Stimulated activated CD8-positive, alpha-beta memory T cell treated with anti-CD3 and anti-CD28 coated beads, Interleukin-15, amount 100 ng/mL, for 1 hour (primary cell): ENCODE measurements around the gene SMPD1.
A peak's percentile ranks its signal among the peaks of the same experiment; 100 is the strongest.
"Not testable (repeated sequence)": the region's sequence is repeated elsewhere in the genome, so short reads cannot be mapped to it uniquely, and the experiment has no call there.

Experiments
- DNase-seq: peaks from one replicate; pipeline ENCODE4 v3.0.0-alpha.2; 2020; ENCODE audit warnings: low read depth

Gene SMPD1

DNA sequence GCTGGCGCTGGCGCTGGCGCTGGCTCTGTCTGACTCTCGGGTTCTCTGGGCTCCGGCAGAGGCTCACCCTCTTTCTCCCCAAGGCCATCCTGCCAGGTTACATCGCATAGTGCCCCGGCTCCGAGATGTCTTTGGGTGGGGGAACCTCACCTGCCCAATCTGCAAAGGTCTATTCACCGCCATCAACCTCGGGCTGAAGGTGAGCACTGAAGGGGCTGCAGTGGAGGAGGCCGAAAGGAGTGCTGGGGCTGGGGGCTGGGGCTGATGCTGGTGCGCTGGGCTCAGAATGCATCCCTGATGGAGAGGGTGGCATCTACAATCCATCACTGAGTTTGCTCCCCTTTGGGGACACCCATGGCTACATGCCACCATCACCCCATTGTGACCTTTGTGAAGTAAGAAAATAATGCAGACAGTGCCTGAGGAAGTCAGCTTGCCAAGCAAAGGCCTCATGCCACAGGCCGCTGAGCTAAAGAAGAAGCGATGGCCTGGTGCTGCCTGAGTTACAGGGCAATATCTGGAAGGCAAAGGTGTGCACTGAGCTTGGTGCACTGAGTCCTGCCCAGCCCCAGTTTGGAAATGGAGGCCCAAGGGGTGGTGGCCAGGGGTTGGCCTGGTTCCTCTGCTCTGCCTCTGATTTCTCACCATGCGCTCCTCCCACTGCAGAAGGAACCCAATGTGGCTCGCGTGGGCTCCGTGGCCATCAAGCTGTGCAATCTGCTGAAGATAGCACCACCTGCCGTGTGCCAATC is 620 bp downstream of the SMPD1 start:
- DNase-seq = no peak

DNA sequence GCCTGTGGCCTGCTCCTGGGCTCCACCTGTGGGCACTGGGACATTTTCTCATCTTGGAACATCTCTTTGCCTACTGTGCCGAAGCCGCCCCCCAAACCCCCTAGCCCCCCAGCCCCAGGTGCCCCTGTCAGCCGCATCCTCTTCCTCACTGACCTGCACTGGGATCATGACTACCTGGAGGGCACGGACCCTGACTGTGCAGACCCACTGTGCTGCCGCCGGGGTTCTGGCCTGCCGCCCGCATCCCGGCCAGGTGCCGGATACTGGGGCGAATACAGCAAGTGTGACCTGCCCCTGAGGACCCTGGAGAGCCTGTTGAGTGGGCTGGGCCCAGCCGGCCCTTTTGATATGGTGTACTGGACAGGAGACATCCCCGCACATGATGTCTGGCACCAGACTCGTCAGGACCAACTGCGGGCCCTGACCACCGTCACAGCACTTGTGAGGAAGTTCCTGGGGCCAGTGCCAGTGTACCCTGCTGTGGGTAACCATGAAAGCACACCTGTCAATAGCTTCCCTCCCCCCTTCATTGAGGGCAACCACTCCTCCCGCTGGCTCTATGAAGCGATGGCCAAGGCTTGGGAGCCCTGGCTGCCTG is 1.4 kb downstream of the SMPD1 start:
- DNase-seq = no peak

DNA sequence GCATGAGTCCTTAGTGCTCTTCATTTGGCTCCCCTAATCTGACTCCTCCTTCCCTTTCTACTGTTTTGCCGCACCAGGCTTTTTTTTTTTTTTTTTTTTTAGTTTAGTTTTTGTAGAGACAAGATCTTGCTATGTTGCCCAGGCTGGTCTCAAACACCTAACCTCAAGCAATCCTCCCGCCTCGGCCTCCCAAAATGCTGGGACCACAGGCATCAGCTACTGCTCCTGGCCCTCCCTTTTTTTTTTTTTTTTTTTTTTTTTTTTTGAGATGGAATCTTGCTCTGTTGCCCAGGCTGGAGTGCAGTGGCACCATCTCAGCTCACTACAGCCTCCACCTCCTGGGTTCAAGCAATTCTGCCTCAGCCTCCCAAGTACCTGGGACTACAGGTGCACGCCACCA is 2.0 kb downstream of the SMPD1 start:
- not testable (repeated sequence) for DNase-seq

DNA sequence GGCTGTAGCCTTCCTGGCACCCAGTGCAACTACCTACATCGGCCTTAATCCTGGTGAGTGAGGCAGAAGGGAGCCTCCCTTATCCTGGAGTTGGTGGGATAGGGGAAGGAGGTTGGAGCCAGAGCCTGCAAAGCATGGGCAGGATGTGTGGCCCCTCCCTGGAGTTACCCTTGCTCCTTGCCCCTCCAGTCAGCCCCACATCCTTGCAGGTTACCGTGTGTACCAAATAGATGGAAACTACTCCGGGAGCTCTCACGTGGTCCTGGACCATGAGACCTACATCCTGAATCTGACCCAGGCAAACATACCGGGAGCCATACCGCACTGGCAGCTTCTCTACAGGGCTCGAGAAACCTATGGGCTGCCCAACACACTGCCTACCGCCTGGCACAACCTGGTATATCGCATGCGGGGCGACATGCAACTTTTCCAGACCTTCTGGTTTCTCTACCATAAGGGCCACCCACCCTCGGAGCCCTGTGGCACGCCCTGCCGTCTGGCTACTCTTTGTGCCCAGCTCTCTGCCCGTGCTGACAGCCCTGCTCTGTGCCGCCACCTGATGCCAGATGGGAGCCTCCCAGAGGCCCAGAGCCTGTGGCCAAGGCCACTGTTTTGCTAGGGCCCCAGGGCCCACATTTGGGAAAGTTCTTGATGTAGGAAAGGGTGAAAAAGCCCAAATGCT is 3.9 kb downstream of the SMPD1 start:
- no peak for DNase-seq

DNA sequence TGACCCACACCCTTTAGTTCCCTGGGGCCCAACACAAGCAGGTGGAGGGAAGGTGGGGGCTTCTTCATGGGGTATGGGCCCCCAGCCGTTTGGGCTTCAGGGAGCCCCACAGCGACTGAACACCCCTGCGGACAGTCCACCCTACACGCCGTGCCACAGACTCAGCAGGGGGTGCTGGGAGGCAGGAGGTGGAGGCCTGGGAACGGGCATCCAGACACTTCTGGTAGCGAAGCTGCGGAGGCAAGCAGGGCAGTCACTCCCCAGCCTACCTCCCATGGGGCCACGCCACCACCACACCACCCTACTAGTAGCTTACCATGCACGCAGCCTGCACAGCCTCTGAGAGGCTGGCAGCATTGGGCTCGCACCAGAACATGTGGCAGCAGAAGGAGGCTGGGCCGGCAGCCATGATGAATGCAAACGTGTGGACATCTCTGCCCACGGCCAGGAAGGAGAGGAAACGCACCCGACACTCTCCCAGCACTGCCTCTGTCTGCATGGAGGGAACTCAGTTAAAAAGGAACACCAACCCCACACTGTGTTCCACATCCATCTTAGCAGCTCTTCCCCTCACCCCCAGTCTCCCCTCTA is 5.3 kb downstream of the SMPD1 start:
- DNase-seq = no peak

DNA sequence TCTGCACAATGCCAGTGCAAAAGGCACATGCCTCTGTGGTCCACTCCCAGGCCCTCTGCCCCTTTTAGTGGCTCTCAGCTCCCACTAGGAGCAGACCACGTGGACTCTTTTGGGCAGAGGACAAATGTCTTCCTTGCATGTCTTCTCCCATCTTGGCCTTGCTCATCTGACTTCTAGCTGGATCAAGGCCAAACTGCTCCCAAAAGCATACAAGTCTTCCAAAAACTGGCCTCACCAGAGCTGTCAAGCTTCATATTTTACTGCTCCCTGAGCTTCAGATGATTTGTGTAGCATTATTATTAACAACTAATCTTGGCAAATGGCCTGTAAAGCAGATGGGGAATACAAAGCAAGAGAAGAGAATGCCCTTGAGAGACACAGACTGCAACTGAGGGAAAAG is 6.9 kb downstream of the SMPD1 start:
- DNase-seq = no peak

DNA sequence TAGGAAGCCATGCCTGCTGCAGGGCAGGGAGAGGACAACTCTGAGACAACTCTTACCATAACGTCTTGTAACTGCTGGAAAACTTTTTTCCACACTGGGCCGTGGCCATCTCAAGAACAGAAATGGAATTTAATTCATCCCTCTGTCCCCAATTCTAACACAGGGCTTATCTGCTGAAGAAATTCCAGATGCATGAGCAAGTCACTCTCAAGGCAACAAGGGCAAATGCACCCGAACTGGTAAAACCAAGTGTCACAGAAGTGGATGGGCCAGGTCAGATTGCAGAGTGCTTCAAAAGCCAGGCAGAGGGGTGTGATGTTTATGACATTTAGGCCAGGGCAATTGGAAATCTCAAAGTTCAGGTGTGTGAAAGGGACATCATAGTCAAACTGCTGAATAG is 7.4 kb downstream of the SMPD1 start:
- DNase-seq = no peak

DNA sequence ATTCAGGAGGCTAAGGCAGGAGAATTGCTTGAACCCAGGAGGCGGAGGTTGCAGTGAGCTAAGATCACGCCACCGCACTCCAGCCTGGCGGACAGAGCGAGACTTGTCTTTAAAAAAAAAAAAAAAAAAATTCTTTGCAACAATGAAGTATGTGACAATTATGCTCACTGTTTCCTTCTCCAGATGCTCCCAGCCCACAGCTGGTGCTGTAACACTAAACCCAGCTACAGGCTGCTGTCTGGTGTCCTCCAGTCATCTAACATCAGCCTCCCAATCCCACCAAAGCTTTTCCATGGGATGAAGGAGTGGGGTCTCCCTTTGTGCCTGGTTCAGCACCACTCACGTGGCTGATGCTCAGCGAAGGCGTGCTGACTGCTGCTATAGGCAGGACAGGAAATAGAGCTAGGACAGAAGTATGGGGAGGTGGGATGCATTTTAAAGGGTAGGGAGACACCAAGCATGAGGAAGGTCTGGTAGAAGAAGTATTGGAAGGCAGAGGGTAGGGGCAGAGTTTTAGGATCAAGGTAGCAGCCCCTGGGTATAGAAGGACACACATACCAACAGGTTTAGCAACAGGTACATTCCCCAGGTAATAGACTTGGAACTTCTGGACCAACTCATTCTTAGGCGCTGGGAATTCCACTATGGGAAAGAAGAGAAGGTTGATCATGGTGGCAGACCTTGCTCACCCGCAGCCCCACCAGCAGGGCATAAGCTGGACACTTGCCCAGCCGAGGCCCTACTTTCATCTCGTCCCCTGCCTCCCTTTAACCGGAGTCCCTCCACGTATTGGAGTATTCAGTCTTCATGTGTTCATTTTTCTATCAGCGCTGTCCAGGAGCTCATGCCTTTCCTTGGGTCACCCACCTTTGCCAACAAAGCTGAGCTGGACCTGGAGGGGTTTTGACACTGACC is 10.4 kb downstream of the SMPD1 start:
- no peak for DNase-seq

DNA sequence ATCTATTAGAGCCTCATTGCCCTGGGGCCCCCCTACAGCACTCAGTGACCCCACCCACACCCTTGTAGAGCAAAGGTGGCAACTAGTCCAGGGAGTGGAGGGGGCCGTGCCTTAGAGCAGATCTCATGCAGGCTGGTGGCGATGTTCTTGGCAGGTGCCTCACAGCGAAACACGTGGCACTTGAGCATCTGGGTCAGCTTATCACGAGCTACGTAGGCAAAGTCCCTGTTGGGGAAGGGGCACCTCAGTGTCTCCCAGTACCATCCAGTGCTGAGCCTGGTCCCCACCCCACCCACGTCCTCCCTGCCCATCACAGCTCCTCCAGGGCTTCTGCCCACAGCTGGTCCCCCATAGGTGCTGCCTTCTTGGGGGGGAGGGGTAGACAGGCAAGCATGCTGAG is 11.2 kb downstream of the SMPD1 start:
- DNase-seq = no peak

DNA sequence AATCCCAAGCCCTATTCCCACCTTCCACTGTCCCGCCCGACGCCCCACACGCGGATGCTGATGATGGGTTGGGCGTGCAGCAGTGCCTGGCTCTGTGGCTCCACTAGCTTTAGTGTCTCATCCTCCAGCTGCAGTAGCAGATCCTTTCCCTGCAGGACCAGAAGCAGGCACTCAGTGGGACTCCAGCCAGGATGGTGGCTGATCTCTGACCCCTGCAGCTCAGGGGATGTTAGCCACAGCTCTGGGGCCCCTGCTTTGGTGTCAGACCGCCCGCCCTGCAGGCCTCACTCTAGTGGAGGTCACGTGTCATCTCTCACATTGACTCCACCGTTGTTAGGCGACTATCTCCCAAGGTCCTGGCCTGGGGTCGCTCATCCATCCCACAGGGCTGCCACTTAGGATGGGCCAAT is 11.8 kb downstream of the SMPD1 start:
- DNase-seq = no peak

DNA sequence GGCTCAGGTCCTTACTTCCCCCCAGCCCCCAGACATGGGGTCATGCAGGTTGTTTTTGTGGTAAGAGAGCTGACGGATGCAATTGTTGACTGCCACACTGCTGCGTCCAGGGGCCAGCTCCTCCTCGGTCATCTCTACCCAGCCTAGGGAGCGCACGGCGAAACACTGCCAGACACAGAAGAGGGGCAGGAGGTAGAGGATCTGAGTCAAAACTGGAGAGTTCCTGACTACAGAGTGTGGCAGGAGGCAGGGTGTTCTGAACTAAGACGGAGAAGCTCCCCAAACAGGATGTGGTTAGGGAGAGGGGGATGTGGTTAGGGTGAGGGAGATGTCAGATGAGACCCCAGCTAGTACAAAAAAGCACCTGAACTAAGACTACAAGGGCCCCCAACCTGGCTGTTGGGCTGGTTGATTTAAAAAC is 12.3 kb downstream of the SMPD1 start:
- peak; percentile 37 for DNase-seq

DNA sequence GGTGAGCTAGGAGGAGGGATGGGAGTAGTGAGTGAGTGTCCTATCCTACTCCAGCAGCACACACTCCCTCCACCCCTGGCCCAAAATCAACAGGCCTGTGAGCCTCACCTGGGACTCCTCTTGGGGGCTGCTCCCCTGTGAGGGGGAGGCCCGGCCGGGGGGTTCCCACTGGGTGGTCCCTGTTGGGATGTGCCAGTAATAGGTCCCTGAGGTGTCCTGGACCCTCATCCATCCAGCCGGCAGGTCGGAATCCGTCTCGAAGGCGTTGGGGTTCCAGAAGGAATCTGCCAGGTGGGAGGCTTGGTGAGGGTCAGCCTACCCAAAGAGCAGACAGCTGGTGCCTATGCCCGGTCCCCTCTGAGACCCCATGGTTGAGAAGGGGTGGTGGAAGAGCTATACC is 13.3 kb downstream of the SMPD1 start:
- no peak for DNase-seq

DNA sequence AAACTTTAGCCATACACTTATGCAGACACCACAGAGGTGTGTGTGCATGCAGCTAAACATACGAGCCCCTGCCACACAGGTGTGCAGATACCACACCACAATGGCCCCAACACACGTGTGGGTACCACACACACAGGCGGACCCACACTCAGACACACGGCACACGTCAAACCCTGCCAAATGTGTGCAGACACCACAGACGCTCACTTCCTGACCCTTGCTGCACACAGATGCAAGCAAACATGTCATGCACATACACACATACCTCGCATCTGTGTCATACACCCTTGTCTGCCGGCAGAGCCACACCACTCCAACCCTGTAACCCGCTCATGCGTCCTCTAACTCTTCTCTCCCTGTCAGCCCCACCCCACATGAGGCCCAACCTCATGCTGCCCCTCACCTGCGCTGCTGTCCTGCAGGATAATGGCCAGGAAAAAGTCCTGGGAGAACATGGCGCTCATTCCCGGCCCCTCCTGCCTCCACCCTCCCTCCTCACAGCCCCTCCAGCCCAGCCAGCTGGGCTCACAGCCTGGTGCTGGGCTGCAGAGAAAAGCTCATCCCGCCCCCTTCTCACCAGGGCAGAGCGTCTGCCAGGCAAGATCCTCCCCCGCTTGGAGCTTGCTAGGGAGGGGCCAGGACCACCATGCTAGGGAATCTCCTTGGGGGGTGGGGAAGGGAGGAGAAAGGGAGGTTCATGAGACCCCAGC is 14.2 kb downstream of the SMPD1 start:
- DNase-seq = no peak

DNA sequence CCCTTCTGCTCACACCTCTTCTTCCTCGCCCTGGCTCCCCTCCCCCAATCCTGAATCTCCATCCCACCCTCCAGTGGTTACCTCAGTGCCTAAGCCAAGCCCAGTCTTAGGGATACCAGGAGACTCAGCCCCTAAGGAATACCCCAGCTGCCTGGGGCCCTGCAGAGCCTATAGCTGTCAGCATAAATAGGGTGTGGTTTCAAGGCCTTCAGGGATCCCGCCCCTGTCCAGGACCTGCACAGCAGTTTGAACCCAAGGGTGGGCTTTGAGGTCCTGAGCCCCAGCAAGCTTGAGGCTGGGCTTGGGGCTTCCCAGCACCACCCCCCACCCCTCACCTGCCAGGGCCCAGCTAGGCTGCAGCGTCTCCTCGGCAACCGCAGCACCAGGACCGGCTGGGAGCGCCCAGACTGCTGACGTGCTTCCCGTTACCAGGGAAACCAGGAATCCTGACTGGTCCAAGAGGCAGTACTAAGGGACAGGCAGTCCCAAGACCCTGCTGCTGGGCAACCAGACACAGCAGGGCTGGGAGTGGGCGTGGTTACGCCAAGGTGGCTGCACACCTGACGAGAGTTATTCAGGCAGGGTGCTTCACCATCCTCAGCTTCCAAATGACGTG is 14.9 kb downstream of the SMPD1 start:
- DNase-seq = no peak

DNA sequence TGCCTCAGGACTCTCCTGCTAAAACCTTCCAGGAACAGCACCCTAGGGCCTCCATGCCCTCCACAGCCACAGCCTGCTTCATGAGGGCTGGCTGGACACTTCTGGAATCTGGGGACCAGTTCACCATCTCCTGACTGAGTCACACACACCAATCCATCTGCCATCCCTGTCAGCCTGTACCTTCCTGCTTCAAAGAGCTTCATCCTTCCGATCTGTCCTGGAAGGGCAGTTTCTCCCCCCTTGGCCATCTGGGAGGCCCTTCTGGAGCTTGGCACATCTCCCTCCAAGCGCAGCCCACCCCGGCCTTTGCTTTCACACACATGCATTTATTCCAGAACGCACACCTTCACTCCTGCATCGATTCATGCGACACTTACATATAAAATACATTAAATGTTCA is 15.6 kb downstream of the SMPD1 start:
- DNase-seq = no peak

DNA sequence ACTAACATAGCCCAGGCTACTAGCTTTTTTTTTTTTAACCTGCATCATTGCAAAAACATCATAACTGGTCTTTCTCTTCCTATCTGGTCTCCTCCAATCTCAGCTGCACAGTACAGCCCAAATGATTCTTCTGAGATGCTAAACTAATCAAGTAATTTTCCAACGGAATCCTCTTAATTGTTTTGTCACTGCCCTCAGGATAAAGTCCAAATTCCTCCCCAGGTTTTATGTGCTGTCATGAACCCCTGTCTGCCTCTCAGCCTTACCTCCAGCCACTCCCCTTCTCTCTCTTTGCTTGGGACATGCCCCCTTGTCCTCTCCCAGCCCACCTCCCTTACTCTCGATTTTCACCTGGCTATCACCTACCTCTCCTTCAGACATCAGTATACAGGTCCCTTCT is 16.1 kb downstream of the SMPD1 start:
- DNase-seq = no peak

DNA sequence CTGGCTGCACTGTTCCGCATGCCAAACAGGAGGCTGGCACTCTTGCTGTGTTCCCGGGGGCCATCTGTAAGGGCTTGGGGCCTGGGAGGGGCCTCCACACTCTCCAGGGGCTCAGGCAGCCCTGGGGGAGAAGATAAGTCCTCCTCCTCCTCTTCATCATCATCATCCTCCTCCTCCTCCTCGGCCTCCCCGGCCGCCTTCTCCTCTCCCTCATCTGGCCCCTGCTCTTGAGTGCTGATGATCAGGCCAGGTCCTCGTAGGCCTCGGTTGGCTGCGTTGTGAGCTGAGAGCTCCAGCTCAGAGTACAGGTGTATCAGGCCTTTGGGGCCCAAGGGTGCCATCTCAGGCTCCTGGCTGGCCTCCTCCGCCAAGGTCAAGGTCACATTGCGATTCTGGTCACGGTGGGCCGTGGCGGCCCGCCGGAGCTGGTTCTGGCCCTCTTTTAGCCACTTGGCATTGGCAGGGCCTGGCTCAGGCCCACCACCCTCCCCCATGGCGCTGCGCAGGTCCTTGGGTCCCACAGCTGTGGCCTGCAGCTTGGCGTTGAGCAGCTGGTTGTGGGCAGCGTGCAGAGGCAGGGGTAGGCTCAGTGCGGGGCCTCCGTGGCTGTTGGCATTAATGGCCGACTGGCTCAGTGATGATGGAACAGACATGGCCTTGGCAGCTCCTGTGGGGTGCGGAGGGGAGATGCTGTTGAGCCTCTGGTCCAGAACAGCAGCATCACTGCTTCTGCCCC is 20.6 kb downstream of the SMPD1 start:
- no peak for DNase-seq

DNA sequence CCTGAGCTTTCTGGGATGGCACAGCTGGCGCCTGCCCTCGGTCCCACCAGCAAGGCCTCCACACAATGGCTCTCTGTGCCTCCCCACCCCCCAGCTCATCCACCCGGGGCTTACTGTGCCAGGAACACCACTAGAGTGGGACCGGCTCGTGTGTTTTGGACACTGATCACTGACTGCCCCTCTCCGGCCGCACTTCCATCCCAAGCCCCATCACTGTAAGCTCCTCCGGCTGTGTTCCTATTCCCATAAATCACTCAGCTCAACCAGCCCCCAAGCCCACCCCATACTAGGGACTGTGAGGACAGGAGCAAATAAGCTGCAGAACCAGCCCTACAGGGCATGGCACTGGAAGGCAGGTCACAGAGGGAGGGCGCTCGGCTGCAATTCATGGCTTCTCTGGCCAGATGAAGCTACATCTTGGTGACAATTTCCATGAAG is 21.3 kb downstream of the SMPD1 start:
- no peak for DNase-seq

DNA sequence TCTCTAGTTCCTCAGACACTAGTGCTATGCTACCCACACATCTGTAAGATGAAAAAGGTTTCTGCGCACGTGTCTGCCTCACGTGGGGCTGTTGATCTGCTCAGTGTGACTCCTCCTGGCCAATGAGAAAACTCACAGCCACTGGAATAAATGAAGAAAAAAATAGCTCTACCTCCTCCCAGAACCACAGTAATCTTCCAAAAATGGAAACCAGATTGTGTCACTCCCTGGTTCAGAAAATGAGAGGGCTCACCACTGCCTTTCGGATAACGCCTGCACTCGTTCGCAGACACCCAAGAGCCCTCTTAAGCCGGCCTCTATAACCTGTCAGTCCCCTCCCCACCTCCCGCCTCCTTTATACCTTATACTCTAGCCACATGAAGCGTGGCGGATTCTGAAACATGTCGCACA is 23.5 kb downstream of the SMPD1 start:
- DNase-seq = no peak

DNA sequence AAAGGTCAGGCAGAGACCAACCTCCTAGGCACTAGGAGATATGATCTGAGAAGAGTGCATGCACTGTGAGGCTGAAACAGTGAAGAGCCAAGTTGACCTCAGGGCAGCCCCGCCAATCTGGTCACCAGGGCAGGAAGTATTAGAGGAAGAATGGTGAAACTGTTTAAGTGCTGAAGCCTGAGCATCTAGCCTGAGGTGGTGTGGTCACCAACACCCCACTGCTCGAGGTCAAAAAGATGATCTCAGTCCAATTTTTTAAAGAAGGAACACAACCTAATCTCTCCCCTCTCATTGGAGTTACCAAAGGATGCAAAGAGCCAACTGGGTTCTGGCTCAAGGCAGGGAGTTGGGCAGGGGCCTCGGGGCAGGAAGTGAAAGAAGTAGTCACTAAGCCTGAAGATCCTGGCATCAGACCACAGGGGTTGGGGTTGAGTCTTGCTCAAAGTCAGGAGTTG is 24.6 kb downstream of the SMPD1 start:
- no peak for DNase-seq
